Hepatocyte (in vitro differentiated cells): ENCODE measurements around the gene THSD1.

Experiments
- CTCF ChIP-seq: fragments of 200-600 bp; sonication (generic); IDR thresholded peaks from 2 replicates; pipeline ENCODE4 v1.5.1; 2016; ENCODE audit warnings: antibody characterized with exemption, mild to moderate bottlenecking; ENCODE audit not compliant: poor library complexity
- EZH2 ChIP-seq: fragments of 200-600 bp; sonication (generic); IDR thresholded peaks from 2 replicates; pipeline ENCODE4 v1.6.1; 2016; ENCODE audit warnings: antibody characterized with exemption, mild to moderate bottlenecking, borderline replicate concordance

DNA sequence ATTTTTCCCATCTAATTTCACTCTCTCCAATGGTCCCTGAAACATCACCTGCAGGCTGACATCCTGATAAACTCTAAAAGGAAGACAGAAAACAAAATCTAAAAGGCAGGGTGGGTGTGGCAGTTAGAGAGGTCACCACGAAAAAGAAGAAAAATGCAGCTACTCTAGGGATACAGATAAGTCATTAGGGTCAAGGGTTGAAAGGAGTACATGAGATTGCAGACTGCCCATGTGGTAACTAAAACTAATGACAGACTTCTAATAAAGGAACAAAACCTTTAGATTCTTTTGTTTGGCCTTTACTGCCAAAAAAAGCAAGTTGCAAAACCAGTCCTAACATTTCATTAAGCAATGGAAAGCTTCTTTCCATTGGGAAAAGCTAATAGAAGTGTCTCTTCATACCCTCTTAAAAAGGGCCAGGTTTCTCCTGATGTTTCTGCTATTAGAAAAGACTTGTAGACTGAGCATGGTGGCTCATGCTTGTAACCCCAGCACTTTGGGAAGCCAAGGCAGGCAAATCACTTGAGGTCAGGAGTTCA, 31.0 kb downstream of the THSD1 start:
- TF ChIP-seq CTCF (no peak), EZH2 (no peak)
